Left lung (tissue), 10 donors: Measurements from ENCODE around the gene ACTN1. TPM values are rescaled to one million over a fixed set of nuclear protein-coding genes. Genes with fewer than 3 reads are reported as not detected.
A peak's percentile ranks its signal among the peaks of the same experiment; 100 is the strongest.

ENCODE experiments used
- ATAC-seq: fragments of 200-7000 bp; cut with Tn5 transposase; one replicate; pipeline ENCODE4 v1.9.1; 2020; ENCODE audit warnings: moderate library complexity
- DNase-seq, 4 donors: peaks; one replicate each; pipeline ENCODE4 v3.0.0-alpha.2; 2013 to 2020
- H3K27ac ChIP-seq, 2 donors: fragments of 200-600 bp; sonication (generic) in 1 of 2; one replicate each; pipeline versions ENCODE4 v1.5.0 to v1.8.0; 2020 to 2021
- H3K27me3 ChIP-seq, 2 donors: fragments of 200-600 bp; sonication (generic) in 1 of 2; one replicate each; pipeline versions ENCODE4 v1.5.0 to v1.8.0; 2020 to 2021
- H3K36me3 ChIP-seq, 2 donors: fragments of 200-600 bp; sonication (generic) in 1 of 2; one replicate each; pipeline versions ENCODE4 v1.5.0 to v1.8.0; 2020 to 2021
- H3K4me1 ChIP-seq, 2 donors: fragments of 200-600 bp; one replicate each; pipeline ENCODE4 v1.8.0; 2021
- H3K4me3 ChIP-seq, 2 donors: fragments of 200-600 bp; sonication (generic) in 1 of 2; one replicate each; pipeline versions ENCODE4 v1.5.0 to v1.8.0; 2020 to 2021; ENCODE audit warnings: mild to moderate bottlenecking in 1 of 2
- H3K9me3 ChIP-seq, 2 donors: fragments of 200-600 bp; sonication (generic) in 1 of 2; one replicate each; pipeline versions ENCODE4 v1.5.0 to v1.8.0; 2020 to 2021
- CTCF ChIP-seq, 2 donors: fragments of 200-600 bp; sonication (generic) in 1 of 2; IDR thresholded peaks; one replicate each; pipeline versions ENCODE4 v1.5.0 to v1.8.0; 2021; ENCODE audit warnings: antibody characterized with exemption in 2 of 2
- intact Hi-C, 2 donors: fragments of 100-400 bp; cut with DNase I; formaldehyde crosslinking; loops; one replicate each; pipeline versions ENCODE4 v1.11.2 to v1.14.2; 2022
- polyA plus RNA-seq, 6 donors: library from polyadenylated mRNA; unstranded; fragments of 120-200 nt; gene quantifications; one replicate each; pipeline ENCODE4 v1.2.1, GENCODE V29; 2013; ENCODE audit not compliant: insufficient read length in 6 of 6
- total RNA-seq, 2 donors: library from RNA; stranded (reverse); fragmentation: NEBNext Ultra II Directional; extraction: Animal tissue kit (Norgen Biotek cat#: 25700); gene quantifications; one replicate each; pipeline ENCODE4 v1.2.1, GENCODE V29; 2021
- donor health status: DM: no; HTN: yes; CAD: no.
- donor health status: DM: no; HTN: no; CAD: no.

ACTN1 gene
- total and polyA plus RNA-seq, 8 donors, result 125 to 225 (median 146) TPM

GRCh38 chr14:68966872-68967301, 12.2 kb downstream of the ACTN1 start:
- no peaks in the 10 kb centered on the region for H3K27me3 ChIP-seq
- no peaks in the 10 kb centered on the region for H3K9me3 ChIP-seq
- intact Hi-C loops, result no loop called here
- ATAC-seq (no peak), DNase-seq (no peak)
- TF ChIP-seq CTCF (IDR thresholded peaks at IDR 0.05), result no peak
- H3K4me3 ChIP-seq, result no peak overlapping the region
- H3K36me3 ChIP-seq, result peaks cover 0 to 7% of the 10 kb centered on the region in 2 donors
- peaks cover 42 to 85% of the 10 kb centered on the region in 2 donors for H3K4me1 ChIP-seq
- peak overlapping the region in 1 of 2 donors; percentile 48 for H3K27ac ChIP-seq

- no peak overlapping the region for H3K4me3 ChIP-seq
- DNase-seq (peak in 1 of 4 donors; percentile 37), ATAC-seq (peak; percentile 82)
- peaks cover 0 to 7% of the 10 kb centered on the region in 2 donors for H3K36me3 ChIP-seq
- no peaks in the 10 kb centered on the region for H3K9me3 ChIP-seq
- peaks cover 42 to 70% of the 10 kb centered on the region in 2 donors for H3K4me1 ChIP-seq
- H3K27me3 ChIP-seq, result no peaks in the 10 kb centered on the region
- TF ChIP-seq CTCF (IDR thresholded peaks at IDR 0.05), result no peak
- intact Hi-C loops, result no loop called here
- H3K27ac ChIP-seq, result peak overlapping the region in 1 of 2 donors; percentile 48
Observed at GRCh38 chr14:68965261-68965761, 13.8 kb downstream of the ACTN1 start.

GRCh38 chr14:68964300-68965093, 14.6 kb downstream of the ACTN1 start:
- DNase-seq (peak in 1 of 4 donors; percentile 20), ATAC-seq (no peak)
- Histone ChIP-seq H3K36me3 (peaks cover 0 to 7% of the 10 kb centered on the region in 2 donors), H3K4me3 (no peak overlapping the region), H3K4me1 (peaks cover 36 to 69% of the 10 kb centered on the region in 2 donors), H3K9me3 (no peaks in the 10 kb centered on the region), H3K27me3 (no peaks in the 10 kb centered on the region), H3K27ac (no peak overlapping the region)
- no peak for TF ChIP-seq CTCF (IDR thresholded peaks at IDR 0.05)
- intact Hi-C loops, result no loop called here

- TF ChIP-seq CTCF (IDR thresholded peaks at IDR 0.05), result no peak
- Histone ChIP-seq H3K4me3 (no peak overlapping the region), H3K36me3 (peaks cover 0 to 7% of the 10 kb centered on the region in 2 donors), H3K27ac (no peak overlapping the region), H3K27me3 (no peaks in the 10 kb centered on the region), H3K4me1 (peaks cover 49 to 70% of the 10 kb centered on the region in 2 donors), H3K9me3 (no peaks in the 10 kb centered on the region)
- no peak for ATAC-seq
- intact Hi-C loops, result no loop called here
- peak in 1 of 4 donors; percentile 22 for DNase-seq
Observed at GRCh38 chr14:68962681-68963080, 16.4 kb downstream of the ACTN1 start.

GRCh38 chr14:68961781-68962584, 17.1 kb downstream of the ACTN1 start:
- H3K4me1 ChIP-seq, result peaks cover 45 to 70% of the 10 kb centered on the region in 2 donors

More at GRCh38 chr14:68961781-68962584, 17.1 kb downstream of the ACTN1 start:
- Histone ChIP-seq H3K4me3 (no peak overlapping the region), H3K27me3 (no peaks in the 10 kb centered on the region), H3K27ac (no peak overlapping the region), H3K36me3 (peaks cover 0 to 12% of the 10 kb centered on the region in 2 donors), H3K9me3 (no peaks in the 10 kb centered on the region)
- intact Hi-C loops, result no loop called here
- no peak for TF ChIP-seq CTCF (IDR thresholded peaks at IDR 0.05)
- ATAC-seq (no peak), DNase-seq (peak in 1 of 4 donors; percentile 19)
